ENCODE results near the gene TAAR1. TPM values are rescaled to one million over a fixed set of nuclear protein-coding genes. Genes with fewer than 3 reads are reported as not detected.

The TAAR1 gene
- total and polyA plus RNA-seq, 9 donors: not detected

DNA sequence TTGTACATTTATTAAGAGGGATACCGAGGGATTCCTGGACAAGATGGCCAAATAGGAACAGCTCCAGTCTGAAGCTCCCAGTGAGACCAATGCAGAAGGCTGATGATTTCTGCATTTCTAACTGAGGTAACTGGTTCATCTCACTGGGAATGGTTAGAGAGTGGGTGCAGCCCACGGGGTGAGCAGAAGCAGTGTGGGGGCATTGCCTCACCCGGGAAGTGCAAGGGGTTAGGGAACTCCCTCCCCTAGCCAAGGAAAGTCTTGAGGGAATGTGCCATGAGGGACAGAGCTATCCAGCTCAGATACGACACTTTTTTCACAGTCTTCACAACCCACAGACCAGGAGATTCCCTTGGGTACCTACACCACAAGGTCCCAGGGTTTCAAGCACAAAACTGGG is 24.2 kb downstream of the TAAR1 start:
- Histone ChIP-seq H3K9me3 (replicated peaks; ENCODE audit: control insufficient read depth, low read depth, low read length) (no peaks in the 10 kb centered on the region), H3K36me3 (ENCODE audit: control insufficient read depth, insufficient read depth, low read length) (no peaks in the 10 kb centered on the region), H3K27me3 (ENCODE audit: control insufficient read depth, insufficient read depth, low read length) (no peaks in the 10 kb centered on the region), H3K4me3 (ENCODE audit: low read length) (no peak overlapping the region), H3K4me1 (ENCODE audit: control insufficient read depth, insufficient read depth, low read length) (no peaks in the 10 kb centered on the region), H3K27ac (ENCODE audit: low read length) (no peak overlapping the region)
- DNase-seq: no peak
- WGBS (ENCODE audit: insufficient coverage): 64% methylated on average over 3 of the region's 4 CpGs

DNA sequence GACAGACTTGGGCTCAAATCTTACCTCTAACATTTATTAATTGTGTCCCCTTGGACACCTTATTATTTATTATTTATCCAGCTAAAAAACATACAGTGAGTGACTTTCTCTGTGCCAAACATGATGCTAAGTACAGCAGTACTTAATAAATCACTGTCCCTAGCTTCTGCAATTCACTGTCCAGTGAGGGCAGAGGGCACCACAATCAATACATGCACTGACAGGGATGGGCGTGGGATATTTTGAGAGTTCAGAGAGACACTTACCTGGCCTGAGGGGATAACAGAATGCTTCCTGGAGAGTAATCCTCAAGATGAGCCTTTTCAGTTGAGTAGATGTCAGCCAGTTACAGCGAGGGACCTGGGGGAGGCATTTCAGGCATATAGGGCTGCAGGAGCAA is 25.6 kb downstream of the TAAR1 start:
- Histone ChIP-seq H3K36me3 (ENCODE audit: control insufficient read depth, insufficient read depth, low read length) (no peaks in the 10 kb centered on the region), H3K27me3 (ENCODE audit: control insufficient read depth, insufficient read depth, low read length) (no peaks in the 10 kb centered on the region), H3K27ac (ENCODE audit: low read length) (no peak overlapping the region), H3K9me3 (replicated peaks; ENCODE audit: control insufficient read depth, low read depth, low read length) (no peaks in the 10 kb centered on the region), H3K4me3 (ENCODE audit: low read length) (no peak overlapping the region), H3K4me1 (ENCODE audit: control insufficient read depth, insufficient read depth, low read length) (no peaks in the 10 kb centered on the region)
- no peak for DNase-seq
- WGBS (ENCODE audit: insufficient coverage): 75% methylated on average over 2 of the region's 2 CpGs

DNA sequence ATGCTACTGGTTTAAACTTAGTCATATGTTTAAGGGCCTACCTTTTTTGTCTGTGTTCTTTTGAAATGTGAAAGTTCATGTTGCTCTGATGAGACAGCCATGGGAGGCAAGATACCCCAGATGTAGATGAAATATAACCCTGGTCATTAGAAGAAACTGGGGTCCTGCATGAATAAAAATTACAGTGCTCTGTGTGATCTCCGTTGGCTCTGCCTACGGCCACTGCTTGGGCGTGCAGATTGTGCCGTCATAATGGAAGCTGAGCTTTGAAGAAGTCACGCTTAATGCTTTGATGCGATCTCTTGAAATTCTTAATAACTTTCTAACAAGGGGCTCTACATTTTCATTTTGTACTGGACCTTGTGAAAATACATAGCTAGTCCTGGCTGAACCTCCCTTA is 34.8 kb downstream of the TAAR1 start, which contains the start of gene TAAR2:
Gene TAAR2, minus strand, starts transcription at position 101 of the 400 bp plus-strand sequence. Its CDS starts 0 bp downstream, at position 101.
- WGBS (ENCODE audit: insufficient coverage): 93% methylated on average over 4 of the region's 6 CpGs
- no peak for DNase-seq
- H3K4me3 ChIP-seq (ENCODE audit: low read length): no peak within 1 kb of the TSS
- no peaks in the 10 kb centered on the region for H3K4me1 ChIP-seq (ENCODE audit: control insufficient read depth, insufficient read depth, low read length)
- no peaks in the 10 kb centered on the region for H3K36me3 ChIP-seq (ENCODE audit: control insufficient read depth, insufficient read depth, low read length)
- H3K27me3 ChIP-seq (ENCODE audit: control insufficient read depth, insufficient read depth, low read length): no peaks in the 10 kb centered on the region
- no peak within 1 kb of the TSS for H3K27ac ChIP-seq (ENCODE audit: low read length)
- H3K9me3 ChIP-seq (replicated peaks; ENCODE audit: control insufficient read depth, low read depth, low read length): no peaks in the 10 kb centered on the region

DNA sequence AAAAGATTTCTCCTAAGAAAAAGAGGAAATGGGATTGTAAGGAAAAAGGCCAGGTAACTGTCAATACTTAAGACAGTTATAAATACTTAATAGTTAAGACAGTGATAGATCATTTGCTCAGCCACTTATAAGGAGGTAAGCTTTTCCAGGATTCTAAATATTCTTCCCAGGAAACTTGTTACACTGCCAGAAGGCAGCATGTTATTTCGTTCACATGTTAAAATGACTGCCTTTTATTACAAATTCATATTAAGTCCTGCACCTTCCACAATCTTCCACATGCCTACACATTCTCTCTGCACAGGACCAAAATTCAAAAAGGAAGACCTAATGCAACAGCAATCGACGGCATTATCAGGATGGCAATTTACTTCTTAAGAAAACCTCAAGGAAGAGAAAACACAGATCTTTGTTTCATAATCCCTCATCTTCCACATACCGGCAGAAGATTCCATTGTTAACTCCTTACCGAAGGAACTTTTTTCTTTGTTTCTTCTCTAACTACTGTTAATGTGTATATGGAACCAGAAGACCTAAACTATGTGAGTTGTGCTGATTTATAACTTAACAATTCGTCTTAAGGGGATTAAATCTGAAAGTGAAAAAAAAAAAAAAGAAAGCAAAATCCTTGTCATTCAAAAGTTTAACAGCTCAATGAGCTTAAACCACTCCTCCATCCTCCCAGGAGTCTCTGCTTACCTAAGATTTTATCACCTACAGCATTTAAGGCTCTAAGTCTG is 35.7 kb downstream of the TAAR1 start:
- H3K36me3 ChIP-seq (ENCODE audit: control insufficient read depth, insufficient read depth, low read length): no peaks in the 10 kb centered on the region
- no peaks in the 10 kb centered on the region for H3K4me1 ChIP-seq (ENCODE audit: control insufficient read depth, insufficient read depth, low read length)
- 0% methylated on average over 1 of the region's 6 CpGs for WGBS (ENCODE audit: insufficient coverage)
- peak; percentile 75 for DNase-seq
- H3K4me3 ChIP-seq (ENCODE audit: low read length): no peak overlapping the region
- H3K27me3 ChIP-seq (ENCODE audit: control insufficient read depth, insufficient read depth, low read length): no peaks in the 10 kb centered on the region
- no peak overlapping the region for H3K27ac ChIP-seq (ENCODE audit: low read length)
- H3K9me3 ChIP-seq (replicated peaks; ENCODE audit: control insufficient read depth, low read depth, low read length): no peaks in the 10 kb centered on the region

DNA sequence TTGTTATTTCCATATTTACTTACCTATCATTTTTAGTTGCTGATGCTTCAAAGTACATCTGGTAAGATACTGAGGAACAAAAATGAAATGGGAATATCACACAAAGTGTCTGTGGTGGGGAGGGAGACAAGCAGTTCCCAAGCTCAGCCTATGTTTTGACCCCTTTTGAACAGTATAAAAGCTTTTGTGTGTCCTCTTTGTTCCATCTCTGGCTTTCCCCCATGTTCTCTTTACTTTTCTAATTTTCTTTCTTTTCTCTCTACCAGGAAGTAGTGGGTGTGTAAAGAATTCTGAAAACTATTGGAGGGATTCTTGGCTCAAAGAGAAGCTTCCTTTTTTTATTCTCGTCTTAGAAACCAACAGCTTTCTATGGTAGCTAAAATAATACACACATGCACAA is 42.3 kb downstream of the TAAR1 start:
- no peak for DNase-seq
- Histone ChIP-seq H3K27ac (ENCODE audit: low read length) (no peak overlapping the region), H3K36me3 (ENCODE audit: control insufficient read depth, insufficient read depth, low read length) (no peaks in the 10 kb centered on the region), H3K4me1 (ENCODE audit: control insufficient read depth, insufficient read depth, low read length) (no peaks in the 10 kb centered on the region), H3K4me3 (ENCODE audit: low read length) (no peak overlapping the region), H3K27me3 (ENCODE audit: control insufficient read depth, insufficient read depth, low read length) (no peaks in the 10 kb centered on the region), H3K9me3 (replicated peaks; ENCODE audit: control insufficient read depth, low read depth, low read length) (no peaks in the 10 kb centered on the region)
- WGBS (ENCODE audit: insufficient coverage): no CpG with 5 or more reads among the region's 1 CpG

DNA sequence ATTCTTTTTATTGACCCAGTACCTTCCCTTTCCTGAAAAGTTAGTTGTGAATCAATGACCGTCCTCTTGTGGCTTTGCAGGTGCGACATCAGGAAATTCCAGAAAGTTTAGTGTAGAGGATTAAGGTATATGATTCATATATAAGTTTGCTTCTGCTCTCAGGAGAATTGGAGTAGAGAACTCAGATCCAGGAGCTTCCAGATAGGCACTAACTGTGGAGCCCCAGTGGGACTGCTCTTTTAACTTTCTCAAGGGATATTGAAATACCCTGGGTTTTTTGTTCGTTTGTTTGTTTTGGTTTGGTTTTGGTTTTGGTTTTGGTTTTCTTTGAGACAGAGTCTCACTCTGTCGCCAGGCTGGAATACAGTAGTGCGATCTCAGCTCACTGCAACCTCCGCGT is 44.4 kb downstream of the TAAR1 start:
- H3K4me3 ChIP-seq (ENCODE audit: low read length): no peak overlapping the region
- DNase-seq: no peak
- no peak overlapping the region for H3K27ac ChIP-seq (ENCODE audit: low read length)
- no peaks in the 10 kb centered on the region for H3K4me1 ChIP-seq (ENCODE audit: control insufficient read depth, insufficient read depth, low read length)
- H3K36me3 ChIP-seq (ENCODE audit: control insufficient read depth, insufficient read depth, low read length): no peaks in the 10 kb centered on the region
- no CpG with 5 or more reads among the region's 7 CpGs for WGBS (ENCODE audit: insufficient coverage)
- no peaks in the 10 kb centered on the region for H3K9me3 ChIP-seq (replicated peaks; ENCODE audit: control insufficient read depth, low read depth, low read length)
- H3K27me3 ChIP-seq (ENCODE audit: control insufficient read depth, insufficient read depth, low read length): no peaks in the 10 kb centered on the region

DNA sequence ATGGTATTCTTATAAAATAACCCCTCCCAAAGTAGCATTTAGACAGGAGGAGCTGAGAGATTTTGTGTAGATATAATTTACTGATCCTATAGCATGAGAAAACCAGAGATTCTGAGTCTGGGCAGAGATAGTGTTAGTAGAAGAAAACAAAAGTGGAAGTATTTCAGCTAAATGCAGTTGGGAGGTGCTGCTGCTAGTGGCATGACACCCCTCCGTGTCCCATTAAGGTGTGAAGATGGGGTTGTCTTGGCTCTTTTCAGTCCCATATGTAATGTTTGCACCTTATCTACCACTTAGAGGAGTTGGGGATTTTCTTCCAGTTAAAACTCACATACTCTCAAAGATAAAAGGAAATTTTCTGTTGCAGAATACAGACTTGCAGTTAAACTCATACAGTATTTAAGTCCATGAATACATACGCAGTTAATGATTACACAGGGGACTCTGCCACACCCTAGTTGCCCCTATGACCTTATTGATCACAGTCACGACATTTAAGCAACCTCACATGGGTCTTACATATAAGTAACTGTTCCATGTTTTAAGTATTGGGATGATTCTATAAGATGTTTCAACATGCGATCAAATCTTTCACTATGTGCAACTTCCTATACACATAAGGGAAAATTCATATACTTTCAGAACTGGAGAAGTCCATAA is 46.4 kb downstream of the TAAR1 start:
- Histone ChIP-seq H3K9me3 (replicated peaks; ENCODE audit: control insufficient read depth, low read depth, low read length) (no peaks in the 10 kb centered on the region), H3K36me3 (ENCODE audit: control insufficient read depth, insufficient read depth, low read length) (no peaks in the 10 kb centered on the region), H3K4me3 (ENCODE audit: low read length) (no peak overlapping the region), H3K27ac (ENCODE audit: low read length) (no peak overlapping the region), H3K27me3 (ENCODE audit: control insufficient read depth, insufficient read depth, low read length) (no peaks in the 10 kb centered on the region), H3K4me1 (ENCODE audit: control insufficient read depth, insufficient read depth, low read length) (no peaks in the 10 kb centered on the region)
- no peak for DNase-seq
- no CpG with 5 or more reads among the region's 4 CpGs for WGBS (ENCODE audit: insufficient coverage)

DNA sequence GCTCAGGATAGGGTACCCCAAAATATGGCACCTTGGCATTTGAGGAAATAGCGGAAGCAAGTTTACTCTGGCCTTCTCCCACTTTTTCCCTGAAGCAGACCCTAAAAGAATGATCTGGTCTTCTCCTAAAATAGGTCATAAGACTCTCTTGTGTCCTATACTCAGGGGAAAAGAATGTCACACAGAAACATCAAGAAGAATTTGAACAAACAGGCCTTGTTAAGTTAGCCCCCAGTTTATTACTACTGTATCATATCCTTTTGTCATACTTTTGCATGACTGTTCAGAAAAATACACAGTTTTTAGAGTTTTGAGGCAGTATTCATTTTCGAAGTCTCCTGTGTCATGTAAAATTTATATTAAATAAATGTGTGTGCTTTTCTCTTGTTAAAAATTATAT is 47.4 kb downstream of the TAAR1 start:
- no peak for DNase-seq
- Histone ChIP-seq H3K27me3 (ENCODE audit: control insufficient read depth, insufficient read depth, low read length) (no peaks in the 10 kb centered on the region), H3K4me3 (ENCODE audit: low read length) (no peak overlapping the region), H3K9me3 (replicated peaks; ENCODE audit: control insufficient read depth, low read depth, low read length) (no peaks in the 10 kb centered on the region), H3K27ac (ENCODE audit: low read length) (no peak overlapping the region), H3K36me3 (ENCODE audit: control insufficient read depth, insufficient read depth, low read length) (no peaks in the 10 kb centered on the region), H3K4me1 (ENCODE audit: control insufficient read depth, insufficient read depth, low read length) (no peaks in the 10 kb centered on the region)
- no CpG with 5 or more reads among the region's 2 CpGs for WGBS (ENCODE audit: insufficient coverage)

DNA sequence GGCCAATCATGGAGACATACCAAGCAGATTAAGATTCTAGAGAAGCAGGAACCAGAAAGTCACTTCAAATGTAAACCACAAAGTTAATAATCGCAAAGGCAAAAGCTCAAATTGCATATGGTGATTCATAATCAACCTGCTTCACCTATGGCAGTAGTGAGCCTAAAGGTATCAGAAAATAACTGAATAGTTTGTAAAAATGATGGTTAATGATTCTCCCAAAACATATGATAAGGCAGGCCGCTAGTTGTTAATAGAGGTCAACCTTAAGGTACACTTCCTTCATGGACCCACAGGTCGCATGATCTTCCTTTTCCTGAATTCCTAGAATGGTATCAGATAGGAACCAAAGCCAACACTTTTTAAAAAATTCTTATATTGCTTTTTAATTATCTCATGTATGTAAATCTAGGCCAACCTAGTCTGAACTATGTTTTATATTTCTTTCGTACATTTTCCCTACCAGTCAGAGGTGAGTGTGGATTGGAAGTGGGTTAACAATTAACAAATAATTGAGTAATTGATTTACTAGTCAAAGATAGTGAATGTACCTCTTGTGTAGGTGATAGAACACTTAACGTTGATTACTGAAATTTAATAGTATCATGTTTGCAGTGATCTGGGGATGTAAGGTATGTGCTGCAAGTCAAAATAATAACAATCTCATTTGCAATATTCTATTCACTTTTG is 51.3 kb downstream of the TAAR1 start:
- DNase-seq: no peak
- Histone ChIP-seq H3K27me3 (ENCODE audit: control insufficient read depth, insufficient read depth, low read length) (no peaks in the 10 kb centered on the region), H3K4me1 (ENCODE audit: control insufficient read depth, insufficient read depth, low read length) (no peaks in the 10 kb centered on the region), H3K4me3 (ENCODE audit: low read length) (no peak overlapping the region), H3K27ac (ENCODE audit: low read length) (no peak overlapping the region), H3K36me3 (ENCODE audit: control insufficient read depth, insufficient read depth, low read length) (no peaks in the 10 kb centered on the region), H3K9me3 (replicated peaks; ENCODE audit: control insufficient read depth, low read depth, low read length) (no peaks in the 10 kb centered on the region)
- no CpG with 5 or more reads among the region's 5 CpGs for WGBS (ENCODE audit: insufficient coverage)

DNA sequence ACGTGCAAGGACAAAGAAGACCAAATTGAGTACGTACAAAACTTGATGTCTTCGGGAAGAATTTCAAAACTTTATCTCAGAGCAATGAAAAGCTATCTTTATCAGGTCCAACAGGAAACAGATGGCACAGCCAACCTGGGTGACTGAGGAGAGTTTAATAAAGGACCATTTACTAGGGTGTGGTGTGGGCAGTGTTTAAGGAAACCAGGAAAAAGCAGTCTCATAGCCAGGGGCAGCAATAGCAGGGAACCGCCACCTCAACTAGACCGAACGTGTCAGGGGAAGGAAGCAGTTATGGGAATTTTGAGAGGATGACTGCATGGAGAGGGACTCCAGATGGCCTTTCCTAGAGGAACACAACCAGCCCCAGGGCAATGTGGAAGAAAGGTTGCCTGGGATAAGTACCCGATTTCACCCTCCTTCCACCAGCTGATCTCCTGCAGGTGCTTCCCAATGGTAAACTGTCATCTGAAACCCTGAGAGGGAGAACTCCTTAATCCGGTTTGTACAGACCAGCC is 54.3 kb downstream of the TAAR1 start:
- H3K4me1 ChIP-seq (ENCODE audit: control insufficient read depth, insufficient read depth, low read length): no peaks in the 10 kb centered on the region
- no peaks in the 10 kb centered on the region for H3K36me3 ChIP-seq (ENCODE audit: control insufficient read depth, insufficient read depth, low read length)
- no peak overlapping the region for H3K4me3 ChIP-seq (ENCODE audit: low read length)
- no peaks in the 10 kb centered on the region for H3K27me3 ChIP-seq (ENCODE audit: control insufficient read depth, insufficient read depth, low read length)
- no peak for DNase-seq
- 77% methylated on average over 4 of the region's 8 CpGs for WGBS (ENCODE audit: insufficient coverage)
- no peaks in the 10 kb centered on the region for H3K9me3 ChIP-seq (replicated peaks; ENCODE audit: control insufficient read depth, low read depth, low read length)
- no peak overlapping the region for H3K27ac ChIP-seq (ENCODE audit: low read length)
